Neural cell (in vitro differentiated cells): ENCODE results near the gene APOL6. TPM values are rescaled to one million over a fixed set of nuclear protein-coding genes. Genes with fewer than 3 reads are reported as not detected.

ENCODE experiments used
- H2AFZ ChIP-seq: fragments of 200-600, 300-800 bp; sonication (generic), shearing (Covaris generic); 2 replicates; pipeline ENCODE4 v1.6.0; 2014; ENCODE audit warnings: low read depth, mild to moderate bottlenecking, antibody characterized with exemption, low read length, moderate library complexity
- H3F3A ChIP-seq: fragments of 200-600 bp; shearing (Covaris generic); 2 replicates; pipeline ENCODE4 v1.6.1; 2016; ENCODE audit warnings: mild to moderate bottlenecking, moderate library complexity, mixed read lengths, antibody characterized with exemption, low read length; ENCODE audit not compliant: insufficient read depth, poor library complexity, severe bottlenecking
- H3K27ac ChIP-seq: fragments of 200-600, 300-800 bp; sonication (generic), shearing (Covaris generic); 2 replicates; pipeline ENCODE4 v1.5.1; 2014; ENCODE audit warnings: mild to moderate bottlenecking, low read length, moderate library complexity
- H3K27me3 ChIP-seq: fragments of 300-800, 200-600 bp; sonication (generic), shearing (Covaris generic); 2 replicates; pipeline ENCODE4 v1.6.0; 2014; ENCODE audit warnings: mild to moderate bottlenecking, low read depth, low read length, moderate library complexity; ENCODE audit not compliant: insufficient read depth
- H3K36me3 ChIP-seq: fragments of 300-800, 200-600 bp; sonication (generic), shearing (Covaris generic); 2 replicates; pipeline ENCODE4 v1.5.1; 2014; ENCODE audit warnings: mild to moderate bottlenecking, antibody characterized with exemption, low read length, moderate library complexity; ENCODE audit not compliant: insufficient read depth
- H3K4me2 ChIP-seq: fragments of 300-800, 200-600 bp; sonication (generic), shearing (Covaris generic); 2 replicates; pipeline ENCODE4 v1.6.0; 2014; ENCODE audit warnings: mild to moderate bottlenecking, low read length
- H3K4me3 ChIP-seq: fragments of 300-800, 200-600 bp; sonication (generic), shearing (Covaris generic); 2 replicates; pipeline ENCODE4 v1.5.1; 2014; ENCODE audit warnings: mild to moderate bottlenecking, low read length, moderate library complexity
- H3K79me2 ChIP-seq: fragments of 200-600 bp; shearing (Covaris generic); replicated peaks from 2 replicates; pipeline ENCODE4 v1.6.0; 2014; ENCODE audit warnings: mild to moderate bottlenecking, low read length, moderate library complexity; ENCODE audit not compliant: insufficient read depth
- H3K9ac ChIP-seq: fragments of 300-800, 200-600 bp; sonication (generic), shearing (Covaris generic); 2 replicates; pipeline ENCODE4 v1.6.1; 2016; ENCODE audit warnings: mild to moderate bottlenecking, low read length, mixed read lengths
- H3K9me2 ChIP-seq: fragments of 200-600 bp; shearing (Covaris generic); 2 replicates; pipeline ENCODE4 v1.6.1; 2016; ENCODE audit warnings: mild to moderate bottlenecking, low read length, mixed read lengths; ENCODE audit not compliant: insufficient read depth
- H3K9me3 ChIP-seq: fragments of 200-600, 300-800 bp; sonication (generic), shearing (Covaris generic); 2 replicates; pipeline ENCODE4 v1.6.1; 2016; ENCODE audit warnings: mild to moderate bottlenecking, mixed run types, low read length, moderate library complexity, mixed read lengths
- H4K20me1 ChIP-seq: fragments of 200-600 bp; shearing (Covaris generic); 2 replicates; pipeline ENCODE4 v1.6.1; 2016; ENCODE audit warnings: mild to moderate bottlenecking, mixed run types; ENCODE audit not compliant: insufficient read depth
- CTCF ChIP-seq: fragments of 450-650 bp; IDR thresholded peaks from 2 replicates; pipeline ENCODE4 v1.5.1; 2014; ENCODE audit warnings: antibody characterized with exemption, mild to moderate bottlenecking, moderate library complexity; ENCODE audit not compliant: poor library complexity, severe bottlenecking
- EP300 ChIP-seq: fragments of 450-650 bp; conservative IDR thresholded peaks from 2 replicates; pipeline ENCODE4 v1.6.1; 2014; ENCODE audit warnings: antibody characterized with exemption, mild to moderate bottlenecking, moderate library complexity; ENCODE audit not compliant: poor library complexity, severe bottlenecking
- EZH2 ChIP-seq: fragments of 200-600, 300-800 bp; shearing (Covaris generic), sonication (generic); IDR thresholded peaks from 2 replicates; pipeline ENCODE4 v1.6.1; 2014; ENCODE audit warnings: antibody characterized with exemption, low read length, borderline replicate concordance, mild to moderate bottlenecking; ENCODE audit not compliant: insufficient read depth, poor library complexity, severe bottlenecking
- MXI1 ChIP-seq: fragments of 450-650 bp; conservative IDR thresholded peaks from 2 replicates; pipeline ENCODE4 v1.6.1; 2014; ENCODE audit warnings: antibody characterized with exemption, mild to moderate bottlenecking; ENCODE audit not compliant: poor library complexity, severe bottlenecking
- POLR2AphosphoS5 ChIP-seq: IDR thresholded peaks from 2 replicates; pipeline ENCODE4 v1.6.1; 2012
- RAD21 ChIP-seq: fragments of 450-650 bp; conservative IDR thresholded peaks from 2 replicates; pipeline ENCODE4 v1.6.1; 2014; ENCODE audit warnings: antibody characterized with exemption, mild to moderate bottlenecking, moderate library complexity
- REST ChIP-seq: IDR thresholded peaks from 2 replicates; pipeline ENCODE4 v1.6.1; 2012; ENCODE audit warnings: borderline replicate concordance
- SMC3 ChIP-seq: fragments of 450-650 bp; conservative IDR thresholded peaks from 2 replicates; pipeline ENCODE4 v1.6.1; 2014; ENCODE audit warnings: antibody characterized with exemption, mild to moderate bottlenecking, moderate library complexity; ENCODE audit not compliant: poor library complexity
- TAF1 ChIP-seq: IDR thresholded peaks from 2 replicates; pipeline ENCODE4 v1.6.1; 2012; ENCODE audit warnings: low read depth
- polyA plus RNA-seq: library from polyadenylated mRNA; depleted of rRNA; stranded (reverse); fragments of >200 nt; gene quantifications from 2 replicates; pipeline ENCODE4 v1.2.3, GENCODE V29; 2014

APOL6 gene
- polyA plus RNA-seq, 1 donor from 2014 or later = not detected

GRCh38 chr22:35630891-35631290, 17.4 kb upstream of the APOL6 start:
- Histone ChIP-seq H3K4me2 (no peak overlapping the region), H3K79me2 (no peaks in the 10 kb centered on the region), H3K9ac (no peak overlapping the region), H3K9me3 (no peaks in the 10 kb centered on the region), H3K27ac (no peak overlapping the region), H3K9me2 (no peaks in the 10 kb centered on the region), H3F3A (no peaks in the 10 kb centered on the region), H4K20me1 (no peaks in the 10 kb centered on the region), H3K4me3 (no peak overlapping the region), H3K36me3 (no peaks in the 10 kb centered on the region), H3K27me3 (no peaks in the 10 kb centered on the region), H2AFZ (no peak overlapping the region)
- TF ChIP-seq EZH2 = no peak

GRCh38 chr22:35631597-35631996, 16.6 kb upstream of the APOL6 start:
- Histone ChIP-seq H3K79me2 (no peaks in the 10 kb centered on the region), H3K27ac (no peak overlapping the region), H3K36me3 (no peaks in the 10 kb centered on the region), H3K9me2 (no peaks in the 10 kb centered on the region), H3K4me3 (no peak overlapping the region), H3K4me2 (no peak overlapping the region), H3K27me3 (no peaks in the 10 kb centered on the region), H3K9ac (no peak overlapping the region), H3K9me3 (no peaks in the 10 kb centered on the region), H4K20me1 (no peaks in the 10 kb centered on the region), H3F3A (no peaks in the 10 kb centered on the region), H2AFZ (no peak overlapping the region)
- no peak for TF ChIP-seq MXI1
- TF ChIP-seq CTCF = peak; percentile 45

GRCh38 chr22:35632935-35633334, 15.3 kb upstream of the APOL6 start:
- no peaks in the 10 kb centered on the region for H3K79me2 ChIP-seq
- no peaks in the 10 kb centered on the region for H3K27me3 ChIP-seq
- H3K36me3 ChIP-seq = no peaks in the 10 kb centered on the region
- no peak overlapping the region for H3K4me2 ChIP-seq
- TF ChIP-seq TAF1 = no peak
- TF ChIP-seq REST = no peak
- TF ChIP-seq CTCF = no peak
- TF ChIP-seq MXI1 = no peak
- TF ChIP-seq SMC3 = no peak
- no peak for TF ChIP-seq POLR2AphosphoS5
- no peak for TF ChIP-seq EP300
- TF ChIP-seq EZH2 = no peak
- no peak for TF ChIP-seq RAD21
- H2AFZ ChIP-seq = no peak overlapping the region
- H3K9me3 ChIP-seq = no peaks in the 10 kb centered on the region
- H3F3A ChIP-seq = no peaks in the 10 kb centered on the region
- H3K4me3 ChIP-seq = no peak overlapping the region
- no peaks in the 10 kb centered on the region for H4K20me1 ChIP-seq
- H3K9ac ChIP-seq = peak overlapping the region; percentile 9
- no peaks in the 10 kb centered on the region for H3K9me2 ChIP-seq
- peak overlapping the region; percentile 42 for H3K27ac ChIP-seq
